NCI-H2171 treated with DMSO at 0.1 percent for 48 hours (cell line): Measurements from ENCODE around the gene ITGB1.
"Not testable (repeated sequence)": the region's sequence is repeated elsewhere in the genome, so short reads cannot be mapped to it uniquely, and the experiment has no call there.

Experiments
- DNase-seq: peaks from one replicate; lab custom pipeline; 2025; lab: John Stamatoyannopoulos, UW

The ITGB1 gene

DNA sequence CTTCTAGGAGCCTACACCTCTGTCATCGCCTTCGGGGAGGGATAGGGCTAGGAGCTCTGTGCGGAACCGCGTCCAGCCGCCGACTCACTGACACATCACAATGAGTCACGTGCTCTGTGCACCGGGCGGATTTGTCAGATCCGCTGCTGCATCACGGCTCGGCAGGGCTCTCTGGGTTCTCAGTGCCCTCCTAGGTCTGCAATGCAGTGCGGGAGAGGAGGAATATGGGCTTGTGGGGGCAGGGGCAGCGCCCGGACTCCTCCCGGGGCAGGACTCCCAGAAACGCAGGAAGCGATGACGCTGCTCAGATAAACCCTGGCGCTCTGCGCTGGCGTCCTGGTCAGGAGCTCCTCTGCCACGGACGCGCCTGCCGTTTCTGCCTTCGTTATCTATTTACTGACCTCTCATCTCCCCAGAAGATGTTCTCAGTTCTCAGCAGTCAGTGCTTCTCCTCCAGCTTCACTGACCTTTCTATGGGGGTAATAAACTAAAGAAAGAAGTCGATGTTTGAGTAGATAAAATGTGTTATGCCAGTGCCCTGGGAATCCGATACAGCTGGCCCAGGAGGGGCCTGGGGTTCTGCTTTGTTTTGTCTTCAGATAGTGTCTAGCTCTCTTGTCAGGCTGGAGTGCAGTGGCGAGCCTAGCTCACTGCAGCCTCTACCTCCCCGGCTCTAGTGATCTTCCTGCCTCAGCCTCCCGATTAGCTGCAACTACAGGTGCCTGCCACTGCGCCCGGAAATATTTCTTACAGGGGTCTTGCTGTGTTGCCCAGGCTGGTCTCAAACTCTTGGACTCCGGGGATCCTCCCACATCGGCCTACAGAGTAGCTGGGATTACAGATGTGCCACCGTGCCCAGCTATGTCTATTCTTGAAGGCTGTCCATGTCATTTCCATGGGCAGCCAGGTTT lies 22.8 kb upstream of the ITGB1 start:
- DNase-seq: peak; percentile 76

GRCh38 chr10:32980242-32980557 lies 22.2 kb upstream of the ITGB1 start:
- DNase-seq: no peak

- DNase-seq: not testable (repeated sequence)
Observed at GRCh38 chr10:32979719-32980118, 21.7 kb upstream of the ITGB1 start.

- DNase-seq: no peak
Observed at GRCh38 chr10:32979041-32979440, 21.0 kb upstream of the ITGB1 start.

DNA sequence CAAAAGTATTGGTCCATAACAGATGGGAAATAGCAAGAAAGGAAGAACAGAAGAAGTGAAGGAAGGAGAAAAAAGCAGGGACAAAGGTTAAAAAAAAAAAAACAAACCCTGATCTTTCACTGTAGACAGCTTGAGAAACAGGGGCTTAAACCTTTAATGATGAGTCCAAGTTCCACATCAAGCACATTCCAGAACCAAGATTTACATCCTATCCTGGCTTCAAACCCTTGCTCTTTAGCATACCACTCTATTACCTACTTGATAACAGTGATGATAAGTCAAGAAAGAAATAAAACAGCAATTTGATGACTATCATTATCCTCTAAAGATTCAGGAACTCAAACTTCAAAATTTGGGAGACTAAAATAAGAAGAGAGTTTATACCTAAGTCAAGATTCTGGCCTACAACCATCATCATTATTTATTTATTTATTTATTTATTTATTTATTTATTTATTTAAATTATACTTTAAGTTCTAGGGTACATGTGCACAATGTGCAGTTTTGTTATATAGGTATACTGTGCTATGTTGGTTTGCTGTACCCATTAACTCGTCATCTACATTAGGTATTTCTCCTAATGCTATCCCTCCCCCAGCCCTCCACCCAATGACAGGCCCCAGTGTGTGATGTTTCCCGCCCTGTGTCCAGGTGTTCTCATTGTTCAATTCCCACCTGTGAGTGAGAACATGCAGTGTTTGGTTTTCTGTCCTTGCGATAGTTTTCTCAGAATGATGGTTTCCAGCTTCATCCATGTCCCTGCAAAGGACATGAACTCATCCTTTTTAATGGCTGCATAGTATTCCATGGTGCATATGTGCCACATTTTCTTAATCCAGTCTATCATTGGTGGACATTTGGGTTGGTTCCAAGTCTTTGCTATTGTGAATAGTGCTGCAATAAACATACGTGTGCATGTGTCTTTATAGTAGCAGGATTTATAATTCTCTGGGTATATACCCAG lies 20.1 kb upstream of the ITGB1 start:
- DNase-seq: not testable (repeated sequence)

DNA sequence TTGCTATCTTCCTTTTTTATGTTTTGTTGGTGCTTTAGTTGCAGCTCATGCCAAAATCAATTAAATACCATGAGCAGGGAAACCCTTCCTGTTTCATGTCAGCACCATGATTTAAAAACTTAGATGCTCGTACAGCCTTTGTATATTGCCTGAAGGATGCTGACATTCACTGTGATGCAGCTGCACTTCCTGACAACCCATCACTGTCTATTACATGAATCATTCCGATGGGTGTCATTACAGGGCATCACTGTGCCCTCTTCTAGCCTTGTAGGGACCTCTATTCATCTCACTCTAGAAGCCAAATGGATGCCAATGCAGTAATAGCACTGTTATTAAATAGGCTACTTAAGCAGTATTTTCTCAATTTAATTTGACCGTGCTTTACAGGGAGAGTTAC lies 18.3 kb upstream of the ITGB1 start:
- DNase-seq: no peak

DNA sequence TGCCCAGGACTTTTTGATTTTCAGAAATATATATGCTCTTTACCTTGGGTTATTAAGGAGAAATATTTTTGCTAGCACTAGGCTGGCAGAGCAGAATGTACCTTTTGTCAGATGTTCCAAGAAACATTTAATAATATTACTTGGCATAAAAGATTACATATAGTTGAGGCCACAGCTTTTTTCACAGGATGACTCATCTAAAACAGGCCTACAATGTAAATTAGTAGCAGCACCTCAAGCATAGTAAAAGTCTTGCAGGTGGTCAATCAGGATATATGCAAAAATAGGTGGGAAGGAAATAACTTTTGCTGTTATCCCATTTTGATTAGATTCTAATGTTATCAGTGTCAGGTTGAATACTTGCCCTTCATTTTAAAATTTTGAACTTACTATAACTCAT lies 14.9 kb upstream of the ITGB1 start:
- DNase-seq: no peak

DNA sequence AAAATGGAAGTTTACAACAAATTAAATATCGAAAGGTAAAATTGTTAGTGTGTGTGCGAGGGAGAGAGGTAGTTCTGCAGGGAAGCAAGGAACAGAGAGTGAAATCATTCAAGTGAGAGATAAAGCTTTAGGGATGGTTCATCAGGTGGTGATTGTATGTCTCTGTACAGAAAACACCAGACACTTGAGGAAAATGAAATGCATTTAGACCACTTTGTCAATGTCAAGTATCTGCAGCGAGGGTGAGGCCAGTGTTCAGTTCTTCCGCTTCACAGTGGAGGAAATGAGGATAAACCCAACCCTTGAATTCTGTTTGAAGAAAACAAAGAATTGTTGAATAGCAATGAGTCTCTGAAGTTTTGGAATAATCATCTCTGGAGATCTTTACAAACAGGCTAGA lies 14.4 kb upstream of the ITGB1 start:
- DNase-seq: no peak

GRCh38 chr10:32971536-32972091 lies 13.6 kb upstream of the ITGB1 start:
- DNase-seq: peak; percentile 28

- no peak for DNase-seq
Observed at GRCh38 chr10:32970910-32971309, 12.9 kb upstream of the ITGB1 start.

GRCh38 chr10:32964270-32964669 lies 6.2 kb upstream of the ITGB1 start:
- no peak for DNase-seq

GRCh38 chr10:32963096-32963495 lies 5.1 kb upstream of the ITGB1 start:
- no peak for DNase-seq

- no peak for DNase-seq
Observed at GRCh38 chr10:32962521-32962920, 4.5 kb upstream of the ITGB1 start.

- DNase-seq: no peak
Observed at GRCh38 chr10:32961895-32962369, 3.9 kb upstream of the ITGB1 start.

- DNase-seq: no peak
Observed at GRCh38 chr10:32961343-32961894, 3.4 kb upstream of the ITGB1 start.

- no peak for DNase-seq
Observed at GRCh38 chr10:32960022-32960421, 2.0 kb upstream of the ITGB1 start.

DNA sequence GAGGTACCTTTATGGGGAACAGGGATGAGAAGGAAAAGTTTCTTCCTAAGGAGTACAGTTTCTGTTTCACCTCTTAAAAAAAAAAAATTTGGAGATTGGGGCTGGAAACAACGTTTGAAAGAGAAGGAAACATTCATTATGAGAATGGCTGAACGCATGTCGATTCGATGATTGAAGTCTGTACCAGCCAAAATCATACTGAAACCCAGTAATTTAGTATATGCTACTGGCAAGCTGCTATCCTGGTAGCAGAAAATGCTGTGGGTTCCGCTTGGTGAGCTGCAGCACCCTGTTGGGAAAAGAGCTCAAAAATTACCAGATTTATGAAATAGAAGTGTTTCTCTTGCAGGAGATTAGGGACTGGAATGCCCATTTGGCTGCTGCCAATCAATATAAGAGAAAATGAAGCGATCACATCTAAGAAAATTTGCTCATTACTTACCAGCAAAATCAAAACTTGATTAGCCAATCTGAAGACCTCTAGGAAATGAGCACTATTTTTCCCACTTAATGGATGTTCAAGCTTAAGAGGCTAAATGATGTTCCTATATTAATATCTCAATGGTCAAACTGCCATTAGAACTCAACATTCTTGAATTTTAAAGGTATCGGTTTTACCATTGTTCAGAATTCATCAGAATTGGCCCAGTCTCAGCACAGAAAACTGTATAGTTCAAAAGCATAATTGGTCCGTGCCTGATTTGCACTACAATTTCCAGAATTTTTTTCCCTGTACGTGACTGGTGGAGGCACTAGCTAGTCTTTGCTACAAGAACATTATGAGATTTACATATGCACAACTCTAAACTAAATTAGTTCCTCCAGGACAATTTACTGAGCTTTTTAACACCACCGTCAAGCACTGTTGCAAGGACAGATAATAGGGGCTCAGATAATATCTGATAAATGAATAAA lies 1.2 kb upstream of the ITGB1 start:
- no peak for DNase-seq

GRCh38 chr10:32957341-32958084 lies 517 bp downstream of the ITGB1 start:
- DNase-seq: no peak

- no peak for DNase-seq
Observed at GRCh38 chr10:32956365-32957197, 1.4 kb downstream of the ITGB1 start.
